HL-60 (cell line): ENCODE measurements around the gene VAMP2.

Experiments used
- DNase-seq, 2 experiments: peaks; one replicate each; pipeline ENCODE4 v3.0.0-alpha.2; 2010 to 2020; ENCODE audit warnings: low read depth in 1 of 2, low spot score in 1 of 2
- H3K27ac ChIP-seq: fragments of 250-450 bp; sonication (Bioruptor Pico); replicated peaks from 2 replicates; pipeline ENCODE4 v1.5.1; 2020; ENCODE audit warnings: mild to moderate bottlenecking, moderate library complexity
- H3K27me3 ChIP-seq: fragments of 250-450 bp; sonication (Bioruptor Pico); 2 replicates; pipeline ENCODE4 v1.5.1; 2021; ENCODE audit warnings: mild to moderate bottlenecking, moderate library complexity; ENCODE audit not compliant: insufficient read depth, poor library complexity, severe bottlenecking
- H3K4me3 ChIP-seq: replicated peaks from 2 replicates; pipeline ENCODE4 v1.5.1; 2011; ENCODE audit warnings: mild to moderate bottlenecking, control low read depth, low read length; ENCODE audit not compliant: insufficient read depth
- GABPA ChIP-seq: IDR thresholded peaks from 2 replicates; pipeline ENCODE4 v1.6.1; 2012; ENCODE audit warnings: low read depth
- POLR2AphosphoS5 ChIP-seq: IDR thresholded peaks from 2 replicates; pipeline ENCODE4 v1.6.1; 2012; ENCODE audit warnings: low read depth
- SPI1 ChIP-seq: IDR thresholded peaks from 2 replicates; pipeline ENCODE4 v1.6.1; 2012; ENCODE audit warnings: low read depth, mild to moderate bottlenecking, borderline replicate concordance
- TF ChIP-seq, protein P1 (sequence below): IDR thresholded peaks from 2 replicates; pipeline ENCODE4 v1.6.1; 2012; ENCODE audit warnings: low read depth; ENCODE audit not compliant: insufficient replicate concordance
- TF ChIP-seq, protein P2 (sequence below): IDR thresholded peaks from one replicate; pipeline ENCODE4 v1.5.1; 2011; ENCODE audit warnings: low read length, control low read depth, inconsistent platforms; ENCODE audit not compliant: insufficient read depth

Gene VAMP2

GRCh38 chr17:8147141-8147804 lies 15.5 kb downstream of the VAMP2 start:
- Histone ChIP-seq H3K4me3 (no peak overlapping the region), H3K27ac (no peak overlapping the region), H3K27me3 (no peaks in the 10 kb centered on the region)
- TF ChIP-seq SPI1 (no peak), GABPA (no peak), POLR2AphosphoS5 (no peak)
- TF ChIP-seq, protein P1, sequence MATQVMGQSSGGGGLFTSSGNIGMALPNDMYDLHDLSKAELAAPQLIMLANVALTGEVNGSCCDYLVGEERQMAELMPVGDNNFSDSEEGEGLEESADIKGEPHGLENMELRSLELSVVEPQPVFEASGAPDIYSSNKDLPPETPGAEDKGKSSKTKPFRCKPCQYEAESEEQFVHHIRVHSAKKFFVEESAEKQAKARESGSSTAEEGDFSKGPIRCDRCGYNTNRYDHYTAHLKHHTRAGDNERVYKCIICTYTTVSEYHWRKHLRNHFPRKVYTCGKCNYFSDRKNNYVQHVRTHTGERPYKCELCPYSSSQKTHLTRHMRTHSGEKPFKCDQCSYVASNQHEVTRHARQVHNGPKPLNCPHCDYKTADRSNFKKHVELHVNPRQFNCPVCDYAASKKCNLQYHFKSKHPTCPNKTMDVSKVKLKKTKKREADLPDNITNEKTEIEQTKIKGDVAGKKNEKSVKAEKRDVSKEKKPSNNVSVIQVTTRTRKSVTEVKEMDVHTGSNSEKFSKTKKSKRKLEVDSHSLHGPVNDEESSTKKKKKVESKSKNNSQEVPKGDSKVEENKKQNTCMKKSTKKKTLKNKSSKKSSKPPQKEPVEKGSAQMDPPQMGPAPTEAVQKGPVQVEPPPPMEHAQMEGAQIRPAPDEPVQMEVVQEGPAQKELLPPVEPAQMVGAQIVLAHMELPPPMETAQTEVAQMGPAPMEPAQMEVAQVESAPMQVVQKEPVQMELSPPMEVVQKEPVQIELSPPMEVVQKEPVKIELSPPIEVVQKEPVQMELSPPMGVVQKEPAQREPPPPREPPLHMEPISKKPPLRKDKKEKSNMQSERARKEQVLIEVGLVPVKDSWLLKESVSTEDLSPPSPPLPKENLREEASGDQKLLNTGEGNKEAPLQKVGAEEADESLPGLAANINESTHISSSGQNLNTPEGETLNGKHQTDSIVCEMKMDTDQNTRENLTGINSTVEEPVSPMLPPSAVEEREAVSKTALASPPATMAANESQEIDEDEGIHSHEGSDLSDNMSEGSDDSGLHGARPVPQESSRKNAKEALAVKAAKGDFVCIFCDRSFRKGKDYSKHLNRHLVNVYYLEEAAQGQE = no peak
- TF ChIP-seq, protein P2, sequence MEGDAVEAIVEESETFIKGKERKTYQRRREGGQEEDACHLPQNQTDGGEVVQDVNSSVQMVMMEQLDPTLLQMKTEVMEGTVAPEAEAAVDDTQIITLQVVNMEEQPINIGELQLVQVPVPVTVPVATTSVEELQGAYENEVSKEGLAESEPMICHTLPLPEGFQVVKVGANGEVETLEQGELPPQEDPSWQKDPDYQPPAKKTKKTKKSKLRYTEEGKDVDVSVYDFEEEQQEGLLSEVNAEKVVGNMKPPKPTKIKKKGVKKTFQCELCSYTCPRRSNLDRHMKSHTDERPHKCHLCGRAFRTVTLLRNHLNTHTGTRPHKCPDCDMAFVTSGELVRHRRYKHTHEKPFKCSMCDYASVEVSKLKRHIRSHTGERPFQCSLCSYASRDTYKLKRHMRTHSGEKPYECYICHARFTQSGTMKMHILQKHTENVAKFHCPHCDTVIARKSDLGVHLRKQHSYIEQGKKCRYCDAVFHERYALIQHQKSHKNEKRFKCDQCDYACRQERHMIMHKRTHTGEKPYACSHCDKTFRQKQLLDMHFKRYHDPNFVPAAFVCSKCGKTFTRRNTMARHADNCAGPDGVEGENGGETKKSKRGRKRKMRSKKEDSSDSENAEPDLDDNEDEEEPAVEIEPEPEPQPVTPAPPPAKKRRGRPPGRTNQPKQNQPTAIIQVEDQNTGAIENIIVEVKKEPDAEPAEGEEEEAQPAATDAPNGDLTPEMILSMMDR = no peak
- DNase-seq = no peak

DNA sequence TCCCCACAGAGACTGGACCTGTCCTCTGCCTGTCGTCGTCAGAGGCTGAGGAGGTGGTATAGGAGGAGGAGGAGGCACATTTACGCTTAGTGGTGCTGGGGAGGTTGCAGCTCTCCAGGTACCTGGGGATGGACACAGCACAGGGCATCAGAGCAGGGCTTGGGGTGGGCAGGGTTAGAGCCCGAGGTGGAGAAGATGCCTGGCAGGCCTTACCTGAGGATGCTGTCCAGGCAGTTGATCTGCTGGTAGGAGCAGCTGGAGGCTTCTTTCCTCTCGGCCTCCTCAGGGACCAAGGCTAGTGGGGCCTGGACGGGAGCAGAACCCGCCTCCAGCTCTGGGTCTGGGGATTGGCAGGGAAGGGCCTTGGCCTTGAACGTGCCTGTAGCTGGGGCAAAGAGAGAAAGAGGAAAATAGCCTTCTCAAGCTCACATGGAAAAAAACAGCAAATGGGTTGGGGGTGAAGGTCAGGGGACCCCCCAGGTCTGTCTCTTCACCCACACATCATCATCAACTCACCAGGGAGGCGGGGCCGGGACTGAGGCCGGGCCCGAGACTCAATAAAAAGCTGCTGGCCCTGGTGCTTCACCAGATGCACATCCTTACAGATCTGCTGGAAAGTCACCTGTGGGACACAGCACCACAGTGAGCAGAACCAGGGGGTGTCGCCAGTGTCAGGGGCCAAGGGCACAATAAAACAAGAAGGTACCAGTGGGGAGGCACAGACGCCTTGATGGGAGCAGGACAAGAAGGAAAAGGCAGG lies 16.2 kb downstream of the VAMP2 start:
- Histone ChIP-seq H3K27me3 (no peaks in the 10 kb centered on the region), H3K27ac (no peak overlapping the region), H3K4me3 (no peak overlapping the region)
- TF ChIP-seq, protein P2 = no peak
- TF ChIP-seq, protein P1 = no peak
- TF ChIP-seq SPI1 = no peak
- TF ChIP-seq GABPA = no peak
- TF ChIP-seq POLR2AphosphoS5 = no peak
- DNase-seq = no peak

DNA sequence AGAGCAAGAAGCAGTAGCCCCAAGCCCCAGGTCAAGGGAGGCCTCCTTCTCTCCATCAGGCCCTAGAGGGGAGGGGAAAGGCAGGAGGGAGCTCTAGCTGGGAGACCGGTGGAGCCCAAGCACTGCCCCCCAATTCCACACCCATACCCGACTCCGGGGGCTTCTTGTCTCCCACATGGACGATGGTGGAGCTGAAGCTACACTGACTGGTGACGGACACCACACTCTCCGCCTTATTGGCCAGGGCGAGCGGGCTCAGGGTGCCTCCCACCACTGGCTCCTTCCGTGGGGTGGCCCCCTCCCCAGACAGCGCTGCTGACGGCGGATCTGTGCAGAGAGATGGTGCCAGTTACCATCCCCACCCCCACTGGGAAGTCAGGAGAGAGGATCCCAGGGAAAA lies 16.9 kb downstream of the VAMP2 start:
- no peak for TF ChIP-seq GABPA
- DNase-seq = no peak
- Histone ChIP-seq H3K27ac (no peak overlapping the region), H3K4me3 (no peak overlapping the region), H3K27me3 (no peaks in the 10 kb centered on the region)

DNA sequence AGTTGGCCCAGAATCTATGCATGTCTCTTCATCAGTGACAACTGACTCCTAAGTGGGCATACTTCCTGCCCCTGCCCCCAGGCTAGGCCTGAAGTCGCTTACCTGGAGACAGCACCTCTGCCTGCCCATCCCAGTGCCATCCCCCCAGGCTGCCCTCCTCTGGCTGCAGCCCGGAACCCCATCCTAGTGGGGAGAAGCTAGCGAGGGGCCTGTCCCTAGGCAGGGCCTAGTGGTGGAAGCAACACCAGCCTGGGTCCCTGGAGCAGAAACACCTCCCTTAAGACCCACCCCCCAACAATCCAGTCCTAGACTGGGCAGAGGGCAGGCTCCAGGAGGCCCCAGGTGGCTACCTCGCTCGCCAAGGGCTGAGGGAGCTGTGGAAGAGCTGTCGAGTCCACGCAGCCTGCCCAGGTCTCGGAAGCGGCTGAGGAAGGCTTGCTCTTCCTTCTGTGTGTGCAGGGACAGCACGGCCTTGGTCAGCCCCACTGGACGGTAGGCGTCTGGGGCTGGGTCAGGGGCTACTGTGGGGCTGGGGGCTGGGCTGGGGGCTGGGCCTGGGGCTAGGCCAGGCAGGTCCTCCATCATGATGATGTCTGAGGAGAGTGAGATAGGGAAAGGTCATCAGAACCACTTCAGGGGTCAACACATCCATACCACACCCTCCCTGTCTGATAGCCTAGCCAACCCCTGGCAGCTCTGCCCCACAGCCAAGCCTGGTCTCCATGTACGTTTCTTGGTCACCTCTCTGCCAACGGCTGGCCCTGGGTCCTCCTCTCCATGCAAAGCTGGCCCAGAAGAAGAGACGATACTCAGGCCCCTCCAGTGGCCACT lies 18.1 kb downstream of the VAMP2 start:
- no peak overlapping the region for H3K4me3 ChIP-seq
- H3K27ac ChIP-seq = no peak overlapping the region
- no peak for DNase-seq
- H3K27me3 ChIP-seq = no peaks in the 10 kb centered on the region
- TF ChIP-seq POLR2AphosphoS5 = no peak
- no peak for TF ChIP-seq SPI1
- TF ChIP-seq, protein P1 = no peak
- no peak for TF ChIP-seq GABPA
- TF ChIP-seq, protein P2 = no peak
